ENCODE data around the gene PSME4.
A peak's percentile ranks its signal among the peaks of the same experiment; 100 is the strongest.
"Not testable (repeated sequence)": the region's sequence is repeated elsewhere in the genome, so short reads cannot be mapped to it uniquely, and the experiment has no call there.

Gene PSME4

DNA sequence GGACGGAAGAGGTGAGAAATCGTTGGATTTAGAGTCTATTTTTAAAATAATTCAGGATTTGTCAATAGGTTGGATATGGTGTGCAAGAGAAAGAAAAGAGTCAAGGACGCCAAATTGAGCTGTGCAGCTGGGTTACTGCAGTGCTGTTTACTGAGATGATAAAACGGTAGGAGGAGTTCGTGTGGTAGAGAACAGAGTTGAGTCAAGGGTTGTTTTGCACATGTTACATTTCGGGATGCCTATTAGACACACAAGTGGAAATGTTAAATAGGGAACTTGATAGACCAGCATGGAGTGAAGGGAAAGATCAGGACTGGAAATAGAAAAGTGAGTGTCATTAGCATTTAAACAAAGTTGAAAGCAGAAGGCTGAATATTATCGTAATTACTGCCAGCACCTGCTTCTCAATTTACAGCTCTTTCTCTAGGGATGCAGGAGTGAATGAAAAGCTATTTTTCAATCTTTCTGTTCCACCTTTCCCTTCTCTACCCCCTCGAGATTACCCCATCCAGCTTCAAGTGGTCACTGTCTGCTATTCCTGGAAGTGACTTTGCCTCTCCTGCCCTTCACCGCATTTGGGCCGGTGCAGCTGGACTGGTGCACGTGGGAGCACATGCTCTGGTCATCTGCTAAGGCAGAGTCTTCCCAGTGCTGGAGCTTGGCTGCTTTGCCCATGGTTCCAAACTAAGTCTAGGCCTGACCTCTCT lies 141.4 kb downstream of the PSME4 start:
- no peak overlapping the region for H3K27ac ChIP-seq
- TF ChIP-seq, protein P1, sequence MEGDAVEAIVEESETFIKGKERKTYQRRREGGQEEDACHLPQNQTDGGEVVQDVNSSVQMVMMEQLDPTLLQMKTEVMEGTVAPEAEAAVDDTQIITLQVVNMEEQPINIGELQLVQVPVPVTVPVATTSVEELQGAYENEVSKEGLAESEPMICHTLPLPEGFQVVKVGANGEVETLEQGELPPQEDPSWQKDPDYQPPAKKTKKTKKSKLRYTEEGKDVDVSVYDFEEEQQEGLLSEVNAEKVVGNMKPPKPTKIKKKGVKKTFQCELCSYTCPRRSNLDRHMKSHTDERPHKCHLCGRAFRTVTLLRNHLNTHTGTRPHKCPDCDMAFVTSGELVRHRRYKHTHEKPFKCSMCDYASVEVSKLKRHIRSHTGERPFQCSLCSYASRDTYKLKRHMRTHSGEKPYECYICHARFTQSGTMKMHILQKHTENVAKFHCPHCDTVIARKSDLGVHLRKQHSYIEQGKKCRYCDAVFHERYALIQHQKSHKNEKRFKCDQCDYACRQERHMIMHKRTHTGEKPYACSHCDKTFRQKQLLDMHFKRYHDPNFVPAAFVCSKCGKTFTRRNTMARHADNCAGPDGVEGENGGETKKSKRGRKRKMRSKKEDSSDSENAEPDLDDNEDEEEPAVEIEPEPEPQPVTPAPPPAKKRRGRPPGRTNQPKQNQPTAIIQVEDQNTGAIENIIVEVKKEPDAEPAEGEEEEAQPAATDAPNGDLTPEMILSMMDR (IDR thresholded peaks at IDR 0.05) = no peak
- TF ChIP-seq ZFX (IDR thresholded peaks at IDR 0.05; ENCODE audit: borderline replicate concordance) = no peak

DNA sequence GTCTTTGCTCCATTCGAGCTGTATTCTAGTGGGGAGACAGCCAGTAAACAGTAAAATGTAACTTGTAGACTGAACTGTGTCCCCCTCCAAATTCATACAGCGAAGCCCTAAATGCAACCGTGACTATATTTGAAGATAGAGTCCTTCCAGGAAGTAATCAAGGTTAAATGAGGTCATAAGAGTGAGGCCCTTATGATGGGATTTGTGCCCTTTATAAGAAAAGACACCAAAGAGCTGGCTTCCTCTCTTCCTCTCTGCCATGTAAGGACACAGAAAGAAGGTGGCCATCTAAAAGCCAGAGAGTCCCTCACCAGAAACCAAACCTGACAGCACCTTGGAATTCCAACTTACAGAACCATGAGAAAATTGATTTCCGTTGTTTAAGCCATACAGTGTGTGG lies 142.5 kb downstream of the PSME4 start:
- TF ChIP-seq ZFX (IDR thresholded peaks at IDR 0.05; ENCODE audit: borderline replicate concordance) = no peak
- TF ChIP-seq, protein P1 (IDR thresholded peaks at IDR 0.05) = no peak
- no peak overlapping the region for H3K27ac ChIP-seq

DNA sequence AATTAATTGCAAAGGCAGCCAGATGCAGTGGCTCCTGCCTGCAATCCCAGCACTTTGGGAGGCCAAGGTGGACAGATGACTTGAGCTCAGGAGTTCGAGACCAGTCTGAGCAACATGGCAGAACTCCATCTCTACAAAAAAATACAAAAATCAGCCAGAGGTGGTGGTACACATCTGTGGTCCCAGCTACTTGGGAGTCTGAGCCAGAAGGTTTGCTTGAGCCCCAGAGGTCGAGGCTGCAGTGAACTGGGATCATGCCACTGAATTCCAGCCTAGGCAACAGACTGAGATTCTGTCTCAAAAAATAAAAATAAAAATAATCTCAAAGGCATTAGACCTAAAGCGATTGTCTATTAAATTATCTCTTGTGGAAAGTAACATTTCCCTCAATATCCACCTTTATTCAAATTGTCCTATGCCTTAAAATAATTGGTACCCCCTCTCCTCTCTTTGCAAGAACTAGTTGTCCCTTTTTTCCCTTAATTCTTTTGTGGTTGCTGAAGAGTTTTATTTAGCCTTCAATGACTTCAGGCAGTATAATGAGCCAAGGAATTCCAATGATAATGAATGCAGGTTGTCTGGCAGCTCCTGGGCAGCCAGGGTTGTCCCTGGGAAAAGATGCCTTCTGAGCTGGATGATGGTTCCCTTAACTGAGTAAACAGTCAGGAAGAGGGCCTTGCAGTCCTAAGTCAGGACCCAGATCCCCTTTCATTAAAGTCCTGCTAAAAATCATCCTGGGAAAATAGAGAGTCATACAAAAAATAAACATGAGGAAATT lies 143.2 kb downstream of the PSME4 start:
- TF ChIP-seq, protein P1 (IDR thresholded peaks at IDR 0.05) = no peak
- TF ChIP-seq ZFX (IDR thresholded peaks at IDR 0.05; ENCODE audit: borderline replicate concordance) = no peak
- no peak overlapping the region for H3K27ac ChIP-seq

DNA sequence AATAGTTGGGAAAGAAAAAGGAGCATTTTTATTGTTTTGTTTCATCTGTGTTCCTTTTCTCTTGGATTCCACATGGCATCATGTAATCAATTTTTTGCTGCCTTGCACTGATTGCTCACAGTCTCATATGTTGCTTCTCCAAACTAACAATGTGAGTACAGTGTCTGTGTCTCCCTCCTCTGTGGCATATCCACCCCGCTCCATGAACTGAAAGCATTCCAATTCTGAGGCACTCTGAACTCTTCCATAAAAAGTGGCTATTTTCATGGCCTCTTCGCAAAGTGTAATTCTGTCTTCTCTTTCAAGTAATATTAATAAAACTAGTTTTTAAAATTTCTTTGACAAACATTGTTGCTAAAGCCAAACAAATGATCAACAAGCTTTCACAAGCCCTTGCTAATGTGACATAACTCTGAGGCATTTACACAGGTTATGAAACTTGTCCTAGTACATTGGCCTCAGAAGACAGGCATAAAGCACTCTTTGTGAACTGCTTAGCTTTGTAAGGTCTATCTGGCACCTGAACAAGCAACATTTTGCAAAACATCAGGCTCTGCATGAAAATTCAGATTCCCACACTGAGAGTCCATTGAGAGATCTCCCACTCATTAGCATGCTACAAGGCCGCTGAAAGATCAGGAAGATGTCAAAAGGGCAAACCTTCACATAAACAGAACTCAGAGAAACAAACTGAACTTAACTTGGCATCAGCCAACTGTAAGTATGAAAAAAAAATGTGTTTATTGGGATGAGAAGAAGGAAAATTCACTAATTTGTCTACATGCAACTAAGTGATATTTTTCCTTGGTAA lies 144.0 kb downstream of the PSME4 start:
- H3K27ac ChIP-seq = no peak overlapping the region
- TF ChIP-seq ZFX (IDR thresholded peaks at IDR 0.05; ENCODE audit: borderline replicate concordance) = no peak
- TF ChIP-seq, protein P1 (IDR thresholded peaks at IDR 0.05) = no peak

DNA sequence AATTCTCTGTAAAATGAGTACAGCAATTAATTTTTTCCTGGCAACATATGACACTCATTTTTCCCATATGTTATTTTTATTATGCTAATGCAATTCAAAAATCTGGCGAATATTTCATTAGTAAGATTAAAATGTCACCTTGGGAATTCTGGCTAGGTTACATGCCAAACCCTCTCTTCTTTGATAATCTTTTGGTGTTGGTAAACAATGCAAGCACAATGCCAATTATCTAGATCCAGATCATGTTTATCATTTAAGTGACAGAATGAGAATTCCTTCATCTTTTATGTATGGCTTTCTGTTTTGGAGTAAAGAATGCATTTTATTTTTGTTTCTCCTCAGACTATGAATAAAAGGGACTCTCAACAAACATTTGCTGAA lies 144.8 kb downstream of the PSME4 start:
- TF ChIP-seq, protein P1 (IDR thresholded peaks at IDR 0.05) = no peak
- no peak for TF ChIP-seq ZFX (IDR thresholded peaks at IDR 0.05; ENCODE audit: borderline replicate concordance)
- H3K27ac ChIP-seq = no peak overlapping the region

DNA sequence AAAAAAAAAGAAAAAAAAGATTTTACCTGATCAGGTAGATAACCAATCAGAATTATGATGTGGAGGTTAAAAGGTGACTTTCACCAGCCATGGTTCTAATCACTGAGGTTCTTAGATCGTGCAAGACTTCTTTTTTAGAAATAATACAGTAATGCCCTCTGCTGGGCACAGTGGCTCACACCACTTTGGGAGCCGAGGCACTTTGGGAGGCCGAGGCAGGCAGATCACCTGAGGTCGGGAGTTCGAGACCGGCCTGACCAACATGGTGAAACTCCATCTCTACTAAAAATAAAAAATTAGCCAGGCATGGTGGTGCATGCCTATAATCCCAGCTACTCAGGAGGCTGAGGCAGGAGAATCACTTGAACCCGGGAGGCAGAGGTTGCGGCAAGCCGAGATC lies 147.2 kb downstream of the PSME4 start:
- not testable (repeated sequence) for H3K27ac ChIP-seq
- TF ChIP-seq, protein P1 (IDR thresholded peaks at IDR 0.05) = peak; percentile 57
